Measurements from ENCODE around the gene PDE4B.
"Not testable (repeated sequence)": the region's sequence is repeated elsewhere in the genome, so short reads cannot be mapped to it uniquely, and the experiment has no call there.

PDE4B gene

DNA sequence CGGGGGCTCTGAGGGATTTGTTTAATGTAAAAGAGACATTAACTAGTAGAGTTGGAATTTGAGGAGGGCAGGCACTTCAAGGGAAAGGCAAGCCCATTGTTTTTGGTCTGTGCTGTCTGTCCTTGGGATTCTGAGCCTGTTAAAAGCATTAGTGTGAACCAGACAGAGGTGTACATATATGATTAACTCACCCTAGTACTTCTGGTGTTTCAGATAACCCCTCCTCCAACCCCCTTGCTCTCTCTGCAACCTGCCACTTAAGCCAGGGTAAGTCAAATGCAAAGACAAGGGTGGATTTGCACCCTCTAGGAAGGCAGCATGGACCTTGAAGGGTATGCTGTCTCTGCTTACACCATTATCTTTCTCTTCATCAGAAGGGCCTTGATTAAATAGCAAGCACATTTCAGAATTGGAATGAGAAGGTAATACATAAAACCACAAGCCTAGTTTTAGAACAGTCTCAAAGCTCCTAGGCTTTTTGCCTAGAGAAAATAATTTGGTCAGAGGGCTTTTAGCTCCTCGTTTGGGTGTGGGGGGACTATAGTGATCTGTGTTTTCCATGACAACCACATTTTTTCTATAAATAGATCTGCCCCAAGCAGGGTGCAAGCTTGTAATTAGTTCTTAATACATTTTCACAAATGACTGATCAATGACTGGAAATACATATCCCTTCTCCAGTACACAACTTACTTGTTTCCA is 620.6 kb downstream of the PDE4B start:
- no peak for DNase-seq

DNA sequence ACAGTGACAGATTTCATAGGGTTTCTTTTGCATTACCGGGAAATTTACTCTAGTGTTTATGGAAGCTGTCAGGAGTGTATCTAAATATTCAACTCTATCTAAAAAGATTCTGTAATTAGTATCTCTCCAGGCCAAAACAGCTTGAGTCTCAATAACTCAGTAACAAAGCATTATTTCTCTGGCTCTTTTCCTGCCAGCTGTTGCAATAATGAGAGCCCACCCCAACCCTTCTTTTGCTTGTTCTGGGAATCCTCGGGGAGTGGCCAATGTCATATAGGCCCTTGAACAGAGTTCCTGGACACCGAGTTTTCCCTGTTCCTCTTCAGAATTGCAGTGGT is 621.1 kb downstream of the PDE4B start:
- no peak for DNase-seq

- DNase-seq, result no peak
Measured at GRCh38 chr1:66415281-66415680, 622.6 kb downstream of the PDE4B start.

GRCh38 chr1:66415866-66416265 is 623.2 kb downstream of the PDE4B start:
- no peak for DNase-seq

DNA sequence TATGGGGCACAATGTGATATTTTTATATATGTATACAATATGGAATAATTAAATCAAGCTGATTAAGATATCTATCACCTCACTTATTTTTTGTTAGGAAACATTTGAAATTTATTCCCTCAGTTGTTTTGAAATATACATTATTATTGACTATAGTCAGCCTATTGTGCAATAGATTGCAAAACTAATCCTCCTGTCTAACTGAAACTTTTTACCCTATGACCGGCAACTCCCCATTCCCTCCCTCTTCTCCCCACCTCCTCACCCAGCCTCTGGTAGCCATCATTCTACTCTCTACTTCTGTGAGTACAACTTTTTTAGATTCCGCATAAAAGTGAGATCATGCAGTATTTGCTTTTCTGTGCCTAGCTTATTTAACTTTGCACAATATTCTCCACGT is 623.6 kb downstream of the PDE4B start:
- no peak for DNase-seq

DNA sequence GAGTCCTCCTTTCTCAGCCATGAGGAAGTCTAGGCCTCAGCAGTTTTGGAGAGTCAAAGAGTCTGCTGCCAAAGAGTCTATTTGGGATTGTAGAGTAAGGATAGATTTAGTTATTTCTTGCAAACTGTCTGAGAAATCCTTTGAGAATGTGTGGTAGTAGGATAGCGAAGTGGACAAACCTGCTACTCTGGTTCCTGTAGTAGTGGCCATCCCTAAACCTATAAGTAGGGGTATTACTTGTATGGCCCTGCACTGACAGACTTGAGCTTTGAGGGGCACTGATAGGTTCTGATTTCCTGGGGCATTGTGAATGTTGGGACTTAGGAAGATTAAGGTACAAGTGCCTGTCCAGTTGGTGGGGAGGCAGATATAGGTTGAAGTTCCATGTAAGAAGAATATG is 625.3 kb downstream of the PDE4B start:
- no peak for DNase-seq

DNA sequence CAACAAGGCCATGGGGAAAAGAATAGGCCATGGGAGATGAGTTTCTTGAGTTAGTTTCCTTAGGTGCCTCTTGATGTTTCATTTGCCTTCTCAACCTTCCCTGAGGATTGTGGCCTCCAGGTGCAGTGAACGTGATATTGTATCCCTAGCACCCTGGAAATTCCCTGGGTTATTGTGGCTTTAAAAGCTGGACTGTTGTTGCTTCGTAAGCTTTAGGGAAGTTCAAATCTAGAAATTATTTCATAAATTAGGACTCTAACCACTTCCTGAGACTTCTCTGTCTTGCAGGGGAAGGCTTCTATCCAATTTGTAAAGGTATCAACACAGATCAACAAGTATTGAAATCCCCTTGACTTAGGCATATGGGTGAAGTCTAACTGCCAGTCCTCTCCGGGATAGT is 627.5 kb downstream of the PDE4B start:
- not testable (repeated sequence) for DNase-seq

DNA sequence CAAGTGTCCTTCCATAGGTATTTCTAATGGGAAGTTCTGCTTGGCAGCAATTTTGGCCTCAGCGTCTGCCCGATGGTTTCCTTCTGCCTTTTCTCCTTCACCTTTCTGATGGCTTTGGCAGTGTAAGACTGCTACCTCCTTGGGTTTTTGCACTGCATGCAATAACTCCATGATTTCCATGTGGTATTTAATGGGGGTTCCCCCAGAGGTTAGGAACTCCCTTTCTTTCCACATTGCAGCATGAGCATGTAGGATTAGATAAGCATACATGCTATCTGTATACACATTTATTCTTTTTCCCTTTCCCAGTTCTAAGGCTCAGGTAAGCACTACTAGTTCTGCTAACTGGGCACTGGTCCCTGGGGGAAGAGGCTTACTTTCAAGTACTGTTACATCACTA is 628.2 kb downstream of the PDE4B start:
- DNase-seq, result not testable (repeated sequence)

DNA sequence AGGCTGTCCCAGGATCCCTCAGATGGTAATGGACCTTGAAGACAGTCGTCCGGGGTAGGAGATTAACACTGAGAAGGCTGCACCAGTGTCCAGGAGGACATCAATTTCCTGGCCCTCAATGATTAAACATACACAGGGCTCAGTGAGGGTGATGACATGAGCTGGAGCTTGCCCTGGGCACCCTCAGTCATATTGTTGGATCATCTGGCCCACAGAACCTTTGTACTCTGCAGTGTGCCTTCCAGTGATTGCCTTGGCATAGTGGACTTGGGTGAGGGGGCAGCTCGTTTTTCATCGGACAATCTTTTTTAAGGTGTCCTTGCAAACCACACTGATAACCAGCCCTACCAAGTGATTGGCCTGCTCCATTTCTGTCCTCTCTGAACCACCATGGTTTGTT is 630.1 kb downstream of the PDE4B start:
- DNase-seq, result no peak

Measured in NCI-H146 (cell line).